HepG2 (cell line): ENCODE results near the gene KRT4. TPM values are rescaled to one million over a fixed set of nuclear protein-coding genes. Genes with fewer than 3 reads are reported as not detected.

Experiments
- ATAC-seq: fragments of 200-7000 bp; cut with Tn5 transposase; 3 replicates; pipeline ENCODE4 v1.9.1; 2020; ENCODE audit warnings: mild to moderate bottlenecking, moderate library complexity
- BruUV-seq: library from RNA; stranded (reverse); fragments of 400-500 nt; replicated peaks from 2 replicates; lab custom pipeline; 2021; lab: Mats Ljungman, UMichigan
- CTCF ChIA-PET: fragments of 300-600 bp; formaldehyde crosslinking; extraction: SDS; loops from one replicate; lab custom pipeline; 2021; ENCODE audit warnings: low total read pairs, inconsistent platforms, low intra/inter-chr PET ratio; lab: Yijun Ruan, JAX
- POLR2A ChIA-PET: fragments of 350-600 bp; sonication (Branson Sonifier 250); formaldehyde crosslinking; loops from one replicate; lab custom pipeline; 2020; ENCODE audit warnings: antibody characterized with exemption, inconsistent platforms; lab: Yijun Ruan, JAX
- DNase-seq: peaks from one replicate; pipeline ENCODE4 v3.0.0-alpha.2; 2015; ENCODE audit warnings: low spot score
- FAIRE-seq: peaks from 3 replicates; lab custom pipeline; 2011; peaks lifted over from hg19 to GRCh38; lab: Jason Lieb, UNC
- H2AFZ ChIP-seq: one replicate; pipeline ENCODE4 v1.6.1; 2011; ENCODE audit warnings: low read length, inconsistent platforms
- H3K27ac ChIP-seq: fragments of 300-600 bp; 3 replicates; pipeline ENCODE4 v1.8.0; 2011; ENCODE audit warnings: mixed run types, mild to moderate bottlenecking, mixed read lengths, low read length, inconsistent platforms; ENCODE audit not compliant: insufficient read depth; ENCODE audit errors: extremely low read length
- H3K27me3 ChIP-seq, 2 experiments: fragments of 200-600 bp in 1 of 2; 2 replicates in 1 of 2; 3 replicates in 1 of 2; pipeline versions ENCODE4 v1.6.0 to v1.8.0; 2011; ENCODE audit warnings: low read length in 2 of 2, mild to moderate bottlenecking in 2 of 2, moderate library complexity in 2 of 2, inconsistent platforms in 1 of 2; ENCODE audit not compliant: insufficient read depth in 2 of 2, control insufficient read depth in 1 of 2
- H3K36me3 ChIP-seq, 2 experiments: fragments of 200-600 bp in 1 of 2; replicated peaks in 1 of 2; 2 replicates in 1 of 2; 3 replicates in 1 of 2; pipeline versions ENCODE4 v1.5.1 to v1.8.0; 2011; ENCODE audit warnings: low read length in 2 of 2, inconsistent platforms in 1 of 2; ENCODE audit not compliant: insufficient read depth in 2 of 2, control insufficient read depth in 1 of 2
- H3K4me1 ChIP-seq: 2 replicates; pipeline ENCODE4 v1.5.1; 2012; ENCODE audit warnings: low read length, inconsistent platforms; ENCODE audit not compliant: insufficient read depth
- H3K4me2 ChIP-seq: 2 replicates; pipeline ENCODE4 v1.6.0; 2011; ENCODE audit warnings: low read depth, low read length, inconsistent platforms
- H3K4me3 ChIP-seq, 3 experiments: fragments of 200-600 bp in 1 of 3; sonication (generic), shearing (Covaris generic) in 1 of 3; replicated peaks in 1 of 3; 2 replicates each; pipeline ENCODE4 v1.5.1; 2011 to 2016; ENCODE audit warnings: low read length in 3 of 3, inconsistent platforms in 2 of 3, low read depth in 2 of 3, mild to moderate bottlenecking in 2 of 3, control low read depth in 1 of 3, mixed read lengths in 1 of 3; ENCODE audit not compliant: insufficient read depth in 1 of 3
- H3K79me2 ChIP-seq: one replicate; pipeline ENCODE4 v1.6.1; 2011; ENCODE audit warnings: low read length, inconsistent platforms; ENCODE audit not compliant: insufficient read depth
- H3K9ac ChIP-seq: 2 replicates; pipeline ENCODE4 v1.6.0; 2011; ENCODE audit warnings: mild to moderate bottlenecking, low read depth, low read length, inconsistent platforms; ENCODE audit not compliant: insufficient read depth
- H3K9me3 ChIP-seq: 2 replicates; pipeline ENCODE4 v1.5.1; 2012; ENCODE audit warnings: mild to moderate bottlenecking, low read length
- H4K20me1 ChIP-seq: 2 replicates; pipeline ENCODE4 v1.6.0; 2011; ENCODE audit warnings: inconsistent platforms, mild to moderate bottlenecking, low read length, moderate library complexity; ENCODE audit not compliant: insufficient read depth
- CREB1 ChIP-seq, 2 experiments: fragments of 450-650 bp in 1 of 2; IDR thresholded peaks; 2 replicates each; pipeline ENCODE4 v1.6.1; 2016 to 2017; ENCODE audit warnings: control low read depth in 1 of 2, mild to moderate bottlenecking in 1 of 2, missing compliant biosample characterization in 1 of 2, missing genetic modification characterization in 1 of 2
- CSRNP1 ChIP-seq: sonication (generic); formaldehyde crosslinking; IDR thresholded peaks from 2 replicates; pipeline ENCODE4 v1.8.1; 2023; ENCODE audit warnings: mild to moderate bottlenecking, missing genetic modification reagents
- ESRRA ChIP-seq: sonication (generic); formaldehyde crosslinking; IDR thresholded peaks from 2 replicates; pipeline ENCODE4 v1.5.1; 2020; ENCODE audit warnings: mild to moderate bottlenecking, low read depth, missing genetic modification reagents
- FOXK1 ChIP-seq: sonication (generic); formaldehyde crosslinking; IDR thresholded peaks from 2 replicates; pipeline ENCODE4 v1.4.0; 2020; ENCODE audit warnings: low read depth, missing genetic modification reagents, borderline replicate concordance
- KLF12 ChIP-seq: sonication (generic); formaldehyde crosslinking; IDR thresholded peaks from 2 replicates; pipeline ENCODE4 v1.4.0; 2020; ENCODE audit warnings: missing genetic modification reagents, borderline replicate concordance
- MTF1 ChIP-seq: sonication (generic); formaldehyde crosslinking; IDR thresholded peaks from 2 replicates; pipeline ENCODE4 v1.5.0; 2020; ENCODE audit warnings: missing genetic modification reagents
- RFXAP ChIP-seq: sonication (generic); formaldehyde crosslinking; IDR thresholded peaks from 2 replicates; pipeline ENCODE4 v1.4.0; 2020; ENCODE audit warnings: missing genetic modification reagents, borderline replicate concordance
- SP4 ChIP-seq: sonication (generic); formaldehyde crosslinking; IDR thresholded peaks from 2 replicates; pipeline ENCODE4 v1.8.1; 2023; ENCODE audit warnings: mild to moderate bottlenecking, missing genetic modification reagents
- TFDP1 ChIP-seq: IDR thresholded peaks from 2 replicates; pipeline ENCODE4 v1.6.1; 2016; ENCODE audit warnings: missing compliant biosample characterization, missing genetic modification reagents, borderline replicate concordance
- WIZ ChIP-seq: sonication (generic); formaldehyde crosslinking; IDR thresholded peaks from 2 replicates; pipeline ENCODE4 v1.5.1; 2020; ENCODE audit warnings: mild to moderate bottlenecking, missing genetic modification reagents
- ZBTB7B ChIP-seq: sonication (generic); formaldehyde crosslinking; IDR thresholded peaks from 2 replicates; pipeline ENCODE4 v1.4.0; 2020; ENCODE audit warnings: missing genetic modification reagents
- ZNF121 ChIP-seq: sonication (generic); formaldehyde crosslinking; IDR thresholded peaks from 2 replicates; pipeline ENCODE4 v1.5.0; 2020; ENCODE audit warnings: mild to moderate bottlenecking, missing genetic modification reagents
- ZNF205 ChIP-seq: IDR thresholded peaks from 2 replicates; pipeline ENCODE4 v1.6.1; 2018; ENCODE audit warnings: missing biosample characterization, missing genetic modification reagents
- ZNF253 ChIP-seq: sonication (generic); formaldehyde crosslinking; IDR thresholded peaks from 2 replicates; pipeline ENCODE4 v1.8.0; 2022; ENCODE audit warnings: mild to moderate bottlenecking, missing genetic modification reagents, borderline replicate concordance
- ZNF362 ChIP-seq: sonication (generic); formaldehyde crosslinking; IDR thresholded peaks from 2 replicates; pipeline ENCODE4 v1.4.0; 2020; ENCODE audit warnings: missing genetic modification reagents, mild to moderate bottlenecking, borderline replicate concordance
- ZNF414 ChIP-seq: sonication (generic); formaldehyde crosslinking; IDR thresholded peaks from 2 replicates; pipeline ENCODE4 v1.5.0; 2020; ENCODE audit warnings: missing genetic modification reagents
- ZNF607 ChIP-seq: sonication (generic); formaldehyde crosslinking; IDR thresholded peaks from 2 replicates; pipeline ENCODE4 v1.5.1; 2020; ENCODE audit warnings: missing genetic modification reagents, mild to moderate bottlenecking, borderline replicate concordance
- ZNF878 ChIP-seq: sonication (generic); formaldehyde crosslinking; IDR thresholded peaks from 2 replicates; pipeline ENCODE4 v1.8.1; 2023; ENCODE audit warnings: mild to moderate bottlenecking, missing genetic modification reagents, moderate library complexity
- WGBS: methylation state at CpG from one replicate; pipeline ENCODE4 v1.1.6; 2017; ENCODE audit warnings: low lambda C conversion rate; 5-methylcytosine and 5-hydroxymethylcytosine counted together
- in situ Hi-C: cut with HindIII; loops from 2 replicates; pipeline ENCODE4 v1.10.0; 2017; ENCODE audit warnings: low pct_unique_long_range_greater_than_20kb; ENCODE audit not compliant: extremely low pct_ligation_motif_present
- intact Hi-C: fragments of 100-400 bp; cut with micrococcal nuclease; formaldehyde crosslinking; loops from one replicate; pipeline ENCODE4 v1.10.0; 2022; ENCODE audit not compliant: unreplicated experiment
- polyA plus RNA-seq, 8 experiments: library from polyadenylated mRNA; depleted of rRNA in 3 of 8; stranded (reverse) in 7 of 8; unstranded in 1 of 8; fragments of >200 nt; fragmentation: Illumina TruSeq in 4 of 8; extraction: Trizol in 4 of 8; gene quantifications; 2 replicates each; pipeline versions ENCODE4 v1.2.1 to v1.2.3, GENCODE V29; 2011 to 2016; ENCODE audit warnings: low read depth in 4 of 8, missing spikeins in 1 of 8, mixed read lengths in 1 of 8; ENCODE audit not compliant: insufficient read depth in 1 of 8
- total RNA-seq, 5 experiments: library from RNA; depleted of rRNA; stranded (reverse); fragments of >200 nt; fragmentation: Illumina TruSeq; extraction: Trizol; gene quantifications; 2 replicates each; pipeline ENCODE4 v1.2.3, GENCODE V29; 2016; ENCODE audit warnings: low read depth in 1 of 5

KRT4 gene
- total and polyA plus RNA-seq, 2 of the 13 experiments (the other 11 are each of a cell fraction or from before 2014, with no cell fraction given), result not detected

GRCh38 chr12:52796839-52797528 lies 16.9 kb downstream of the KRT4 start:
- Histone ChIP-seq H3K79me2 (no peaks in the 10 kb centered on the region), H3K9me3 (no peaks in the 10 kb centered on the region), H3K4me2 (no peak overlapping the region), H2AFZ (no peak overlapping the region), H3K4me1 (no peaks in the 10 kb centered on the region), H3K4me3 (no peak overlapping the region), H3K27me3 (peaks cover 0 to 13% of the 10 kb centered on the region in 2 experiments; a peak in 3 of 5 replicates), H3K27ac (no peak overlapping the region), H4K20me1 (no peaks in the 10 kb centered on the region), H3K9ac (no peak overlapping the region), H3K36me3 (no peaks in the 10 kb centered on the region)
- BruUV-seq, result no TSS peak
- FAIRE-seq, result no peak
- no peak for DNase-seq
- ATAC-seq, result no peak
- intact Hi-C loops (no loop called here), in situ Hi-C loops (no loop called here)
- WGBS, result 0% methylated on average over 1 of the region's 3 CpGs
- POLR2A ChIA-PET, result no interaction called here
- CTCF ChIA-PET, result no interaction called here
- TF ChIP-seq ZBTB7B (CRISPR knock-in tag) (no peak), TFDP1 (CRISPR knock-in tag) (no peak), KLF12 (CRISPR knock-in tag) (no peak), ZNF878 (CRISPR knock-in tag) (no peak), ZNF205 (CRISPR knock-in tag) (no peak), RFXAP (no peak), ZNF362 (CRISPR knock-in tag) (no peak), MTF1 (CRISPR knock-in tag) (no peak), SP4 (CRISPR knock-in tag) (no peak), ZNF414 (no peak), CREB1 (IDR thresholded peaks at IDR 0.05) (no peak), CREB1 (CRISPR knock-in tag; IDR thresholded peaks at IDR 0.05) (no peak), FOXK1 (no peak), ZNF607 (CRISPR knock-in tag) (no peak), ESRRA (no peak), ZNF121 (CRISPR knock-in tag) (no peak), WIZ (CRISPR knock-in tag) (no peak), ZNF253 (CRISPR knock-in tag) (no peak), CSRNP1 (no peak)
